Hepatic stellate cell (primary cell): ENCODE data around the gene LYPD6B.

Source experiments
- DNase-seq: peaks from one replicate; pipeline ENCODE4 v3.0.0; 2011; ENCODE audit warnings: low spot score

LYPD6B gene

GRCh38 chr2:149038442-149039212 is at the start of gene LYPD6B:
TSS of gene LYPD6B (plus strand) at chr2:149038699. CDS start at chr2:149130949, 92,250 bp downstream.
- peak; percentile 27 for DNase-seq

- DNase-seq: peak; percentile 70
Observed at GRCh38 chr2:148989882-148990493, 48.5 kb upstream of the LYPD6B start.

GRCh38 chr2:148990968-148991367 is 47.5 kb upstream of the LYPD6B start:
- DNase-seq: no peak

GRCh38 chr2:148992448-148992847 is 46.1 kb upstream of the LYPD6B start:
- DNase-seq: no peak

- DNase-seq: no peak
Observed at GRCh38 chr2:148993351-148993750, 45.1 kb upstream of the LYPD6B start.

- no peak for DNase-seq
Observed at GRCh38 chr2:148994341-148994740, 44.2 kb upstream of the LYPD6B start.

GRCh38 chr2:148996805-148997204 is 41.7 kb upstream of the LYPD6B start:
- no peak for DNase-seq

GRCh38 chr2:148998165-148998830 is 40.2 kb upstream of the LYPD6B start:
- no peak for DNase-seq

- DNase-seq: no peak
Observed at GRCh38 chr2:148998831-148999200, 39.7 kb upstream of the LYPD6B start.

GRCh38 chr2:148999451-148999921 is 39.0 kb upstream of the LYPD6B start:
- DNase-seq: no peak

- DNase-seq: no peak
Observed at GRCh38 chr2:149000158-149000938, 38.2 kb upstream of the LYPD6B start.

- no peak for DNase-seq
Observed at GRCh38 chr2:149001496-149001895, 37.0 kb upstream of the LYPD6B start.

GRCh38 chr2:149002378-149002890 is 36.1 kb upstream of the LYPD6B start:
- no peak for DNase-seq

GRCh38 chr2:149002891-149003740 is 35.4 kb upstream of the LYPD6B start:
- no peak for DNase-seq

- no peak for DNase-seq
Observed at GRCh38 chr2:149004836-149005235, 33.7 kb upstream of the LYPD6B start.

- DNase-seq: no peak
Observed at GRCh38 chr2:149005471-149006077, 32.9 kb upstream of the LYPD6B start.

- no peak for DNase-seq
Observed at GRCh38 chr2:149006883-149007543, 31.5 kb upstream of the LYPD6B start.

- DNase-seq: no peak
Observed at GRCh38 chr2:149008381-149008780, 30.1 kb upstream of the LYPD6B start.

GRCh38 chr2:149009576-149010461 is 28.7 kb upstream of the LYPD6B start:
- no peak for DNase-seq
